Large intestine (tissue), 3 donors: Measurements from ENCODE around the gene NFATC1. TPM values are rescaled to one million over a fixed set of nuclear protein-coding genes. Genes with fewer than 3 reads are reported as not detected.
"Not testable (repeated sequence)": the region's sequence is repeated elsewhere in the genome, so short reads cannot be mapped to it uniquely, and the experiment has no call there.

ENCODE experiments used
- DNase-seq, 2 donors: peaks; one replicate each; pipeline versions ENCODE4 v3.0.0 to v3.0.0-alpha.2; 2013
- H3K27ac ChIP-seq: one replicate; pipeline ENCODE4 v1.5.1; 2013; ENCODE audit warnings: low read length
- H3K27me3 ChIP-seq: 2 replicates; pipeline ENCODE4 v1.6.1; 2013; ENCODE audit warnings: low read length; ENCODE audit not compliant: control insufficient read depth, insufficient read depth
- H3K36me3 ChIP-seq: 2 replicates; pipeline ENCODE4 v1.6.1; 2013; ENCODE audit warnings: low read length; ENCODE audit not compliant: control insufficient read depth, insufficient read depth
- H3K4me1 ChIP-seq: one replicate; pipeline ENCODE4 v1.6.1; 2013; ENCODE audit warnings: low read length; ENCODE audit not compliant: control insufficient read depth, insufficient read depth
- H3K4me3 ChIP-seq: one replicate; pipeline ENCODE4 v1.5.1; 2013; ENCODE audit warnings: low read length
- H3K9me3 ChIP-seq: one replicate; pipeline ENCODE4 v1.6.1; 2013; ENCODE audit warnings: mild to moderate bottlenecking, low read depth, low read length, moderate library complexity; ENCODE audit not compliant: control insufficient read depth
- WGBS: methylation state at CpG from one replicate; pipeline ENCODE4 v1.1.5; 2013; ENCODE audit warnings: low lambda C conversion rate; ENCODE audit not compliant: insufficient coverage; 5-methylcytosine and 5-hydroxymethylcytosine counted together
- polyA plus RNA-seq: library from polyadenylated mRNA; unstranded; fragments of 120-200 nt; gene quantifications from one replicate; pipeline ENCODE4 v1.2.1, GENCODE V29; 2013

Gene NFATC1
- polyA plus RNA-seq, 1 donor = 6.9 TPM

DNA sequence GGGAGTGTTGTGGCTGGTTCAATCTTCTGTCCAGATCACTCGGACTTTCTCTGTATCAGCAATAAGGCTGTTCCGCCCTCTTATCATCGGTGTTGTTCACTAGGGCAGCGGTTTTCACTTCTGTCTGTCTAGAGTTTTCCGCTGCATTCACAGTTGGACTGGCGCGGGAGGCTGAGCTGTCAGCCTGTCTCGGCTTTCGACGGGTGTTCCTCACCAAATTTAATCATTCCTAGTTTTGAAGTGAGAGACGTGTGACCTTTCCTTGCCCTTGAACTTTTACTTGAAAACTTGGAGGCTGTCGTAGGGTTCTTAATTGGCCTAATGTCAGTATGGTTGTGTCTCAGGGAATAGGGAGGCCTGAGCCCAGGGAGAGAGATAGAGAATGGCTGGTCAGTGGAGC lies 108.3 kb downstream of the NFATC1 start:
- WGBS = no CpG with 5 or more reads among the region's 12 CpGs
- peaks cover 4% of the 10 kb centered on the region for H3K9me3 ChIP-seq
- H3K4me1 ChIP-seq = peaks cover 14% of the 10 kb centered on the region
- no peak overlapping the region for H3K4me3 ChIP-seq
- H3K36me3 ChIP-seq = no peaks in the 10 kb centered on the region
- peaks cover 25% of the 10 kb centered on the region for H3K27me3 ChIP-seq
- no peak overlapping the region for H3K27ac ChIP-seq
- DNase-seq = no peak

DNA sequence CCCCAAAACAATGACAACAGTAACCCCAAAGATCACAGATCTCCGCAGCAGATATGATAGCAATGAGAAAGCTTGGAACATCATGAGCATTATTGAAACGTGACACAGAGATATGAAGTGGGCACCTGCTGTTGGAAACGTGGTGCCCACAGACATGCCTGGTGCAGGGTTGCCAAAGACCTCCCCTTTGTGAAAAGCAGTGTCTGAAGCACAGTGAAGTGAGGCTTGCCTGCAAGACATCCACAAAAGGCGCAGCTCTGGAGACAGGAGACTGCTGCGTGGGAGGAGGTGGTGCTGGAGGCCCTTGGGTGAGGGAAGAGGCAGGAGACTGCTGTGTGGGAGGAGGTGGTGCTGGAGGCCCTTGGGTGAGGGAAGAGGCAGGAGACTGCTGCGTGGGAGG lies 108.8 kb downstream of the NFATC1 start:
- Histone ChIP-seq H3K4me1 (peaks cover 14% of the 10 kb centered on the region), H3K27me3 (peaks cover 29% of the 10 kb centered on the region)
- H3K4me3 ChIP-seq, H3K9me3 ChIP-seq, H3K27ac ChIP-seq, DNase-seq, H3K36me3 ChIP-seq: not testable (repeated sequence)
- WGBS = no CpG with 5 or more reads among the region's 6 CpGs

DNA sequence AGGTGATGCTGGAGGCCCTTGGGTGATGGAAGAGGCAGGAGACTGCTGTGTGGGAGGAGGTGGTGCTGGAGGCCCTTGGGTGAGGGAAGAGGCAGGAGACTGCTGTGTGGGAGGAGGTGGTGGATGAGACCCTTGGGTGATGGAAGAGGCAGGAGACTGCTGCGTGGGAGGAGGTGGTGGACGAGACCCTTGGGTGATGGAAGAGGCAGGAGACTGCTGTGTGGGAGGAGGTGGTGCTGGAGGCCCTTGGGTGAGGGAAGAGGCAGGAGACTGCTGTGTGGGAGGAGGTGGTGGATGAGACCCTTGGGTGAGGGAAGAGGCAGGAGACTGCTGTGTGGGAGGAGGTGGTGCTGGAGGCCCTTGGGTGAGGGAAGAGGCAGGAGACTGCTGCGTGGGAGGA lies 109.7 kb downstream of the NFATC1 start:
- Histone ChIP-seq H3K27me3 (peaks cover 32% of the 10 kb centered on the region), H3K4me1 (peaks cover 14% of the 10 kb centered on the region)
- no CpG with 5 or more reads among the region's 3 CpGs for WGBS
- H3K36me3 ChIP-seq, H3K4me3 ChIP-seq, DNase-seq, H3K27ac ChIP-seq, H3K9me3 ChIP-seq: not testable (repeated sequence)

GRCh38 chr18:79506191-79507075 lies 110.7 kb downstream of the NFATC1 start:
- Histone ChIP-seq H3K4me3 (no peak overlapping the region), H3K9me3 (peaks cover 2% of the 10 kb centered on the region), H3K36me3 (no peaks in the 10 kb centered on the region), H3K4me1 (peaks cover 14% of the 10 kb centered on the region), H3K27ac (peak overlapping the region; percentile 60), H3K27me3 (peaks cover 32% of the 10 kb centered on the region)
- no peak for DNase-seq
- WGBS = 60% methylated on average over 1 of the region's 20 CpGs

GRCh38 chr18:79507076-79507545 lies 111.4 kb downstream of the NFATC1 start:
- no peaks in the 10 kb centered on the region for H3K36me3 ChIP-seq
- peaks cover 32% of the 10 kb centered on the region for H3K27me3 ChIP-seq
- H3K9me3 ChIP-seq = peaks cover 2% of the 10 kb centered on the region
- WGBS = no CpG with 5 or more reads among the region's 24 CpGs
- no peak overlapping the region for H3K4me3 ChIP-seq
- H3K4me1 ChIP-seq = peaks cover 14% of the 10 kb centered on the region
- peak overlapping the region; percentile 60 for H3K27ac ChIP-seq
- DNase-seq = no peak

DNA sequence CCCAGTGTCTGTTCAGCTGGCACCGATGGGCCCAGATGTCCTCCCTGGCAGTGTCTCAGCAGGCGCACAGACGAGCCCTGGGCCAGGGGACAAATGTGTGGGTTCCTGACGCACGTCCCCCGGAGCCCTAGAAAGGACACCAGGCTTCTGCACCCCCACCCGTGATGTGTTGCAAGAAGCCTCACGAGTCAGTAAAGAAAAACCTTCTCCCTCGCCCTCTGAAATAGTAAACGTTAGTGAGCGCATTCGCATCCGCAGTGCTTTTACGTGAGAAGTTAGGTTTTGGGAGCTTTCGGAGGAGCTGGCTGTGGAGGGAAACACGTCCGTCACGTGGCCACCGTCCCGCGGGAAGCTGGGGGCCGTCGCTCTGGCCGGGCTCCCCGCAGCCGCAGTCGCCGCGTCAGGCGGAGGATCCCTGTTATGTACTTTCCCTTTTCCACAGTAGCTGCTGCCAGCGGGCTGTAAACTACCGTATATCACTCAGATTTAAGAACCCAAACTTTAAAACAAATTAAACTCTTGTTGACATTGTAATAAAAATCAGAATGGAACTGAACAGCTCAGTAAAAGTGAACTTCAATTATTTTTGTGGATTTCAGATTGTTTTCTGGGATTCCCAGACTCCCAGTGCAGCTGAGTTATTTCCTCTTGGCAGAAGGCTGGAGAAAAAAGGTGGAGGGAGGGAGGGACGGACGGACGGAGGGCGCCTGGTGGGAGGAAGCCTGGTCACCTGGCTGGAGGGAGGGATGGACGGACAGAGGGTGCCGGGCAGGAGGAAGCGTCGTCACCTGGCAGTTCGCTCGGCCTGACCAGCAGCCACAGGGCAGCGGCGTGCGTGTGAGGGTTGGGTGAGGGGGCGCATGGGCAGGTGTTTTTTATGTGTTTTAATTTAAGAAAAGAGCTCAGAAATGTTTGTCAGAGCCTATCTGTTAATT lies 112.1 kb downstream of the NFATC1 start:
- no peak overlapping the region for H3K4me3 ChIP-seq
- peak overlapping the region; percentile 60 for H3K27ac ChIP-seq
- no peaks in the 10 kb centered on the region for H3K36me3 ChIP-seq
- WGBS = 31% methylated on average over 7 of the region's 46 CpGs
- H3K27me3 ChIP-seq = peaks cover 32% of the 10 kb centered on the region
- DNase-seq = peak in 1 of 2 donors; percentile 47
- H3K9me3 ChIP-seq = peaks cover 2% of the 10 kb centered on the region
- peaks cover 14% of the 10 kb centered on the region for H3K4me1 ChIP-seq

DNA sequence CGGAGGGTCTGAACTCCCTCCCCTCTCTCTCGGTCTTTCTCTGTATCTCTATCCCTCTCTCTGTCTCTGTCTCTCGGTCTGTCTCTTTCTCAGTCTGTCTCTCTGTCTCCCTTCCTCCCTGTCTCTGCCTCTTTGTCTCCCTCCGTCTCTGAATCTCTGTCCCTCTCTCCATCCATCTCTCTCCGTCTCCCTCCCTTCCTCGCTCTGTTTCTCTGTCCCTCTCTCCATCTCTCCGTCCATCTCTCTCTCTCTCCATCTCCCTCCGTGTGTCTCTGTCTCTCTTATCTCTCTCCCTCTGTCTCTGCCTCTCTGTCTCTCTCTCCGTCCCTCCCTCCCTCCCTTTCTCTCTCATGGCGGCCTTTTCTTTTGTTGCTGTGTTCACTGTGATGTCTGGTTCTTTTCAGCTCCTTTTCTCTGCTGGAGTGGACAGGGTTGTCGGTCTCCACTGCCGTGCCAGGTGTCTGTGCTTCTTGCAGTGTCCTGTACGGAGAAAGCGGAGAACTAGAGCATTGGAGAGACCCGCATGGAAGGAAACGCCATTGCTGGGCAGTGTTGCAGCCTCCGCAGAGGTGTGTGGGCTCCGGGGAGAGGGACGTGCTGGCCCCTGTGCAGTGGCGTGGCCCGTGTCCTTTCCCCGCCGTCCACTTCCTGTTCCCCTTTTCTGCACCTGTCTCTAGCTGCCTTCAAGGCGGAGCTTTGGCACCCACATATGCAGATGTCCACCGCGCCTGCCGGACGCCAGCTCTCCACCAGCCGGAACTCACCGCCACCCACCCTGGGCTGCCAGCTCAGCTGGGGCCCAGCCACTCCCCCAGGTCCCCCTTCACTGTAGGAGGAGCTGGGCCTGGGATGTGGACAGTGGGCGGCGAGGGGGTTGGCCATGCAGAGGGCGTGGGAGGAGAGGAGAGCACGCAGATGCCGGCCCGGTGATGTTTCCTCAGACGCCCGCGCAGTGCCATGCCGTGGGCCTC lies 113.1 kb downstream of the NFATC1 start:
- peaks cover 14% of the 10 kb centered on the region for H3K4me1 ChIP-seq
- H3K9me3 ChIP-seq = peaks cover 2% of the 10 kb centered on the region
- peaks cover 32% of the 10 kb centered on the region for H3K27me3 ChIP-seq
- DNase-seq = no peak
- WGBS = 75% methylated on average over 6 of the region's 40 CpGs
- H3K4me3 ChIP-seq = no peak overlapping the region
- no peak overlapping the region for H3K27ac ChIP-seq
- H3K36me3 ChIP-seq = no peaks in the 10 kb centered on the region

- no peak for DNase-seq
- no CpG with 5 or more reads among the region's 8 CpGs for WGBS
- no peak overlapping the region for H3K27ac ChIP-seq
- no peaks in the 10 kb centered on the region for H3K36me3 ChIP-seq
- no peak overlapping the region for H3K4me3 ChIP-seq
- peaks cover 2% of the 10 kb centered on the region for H3K9me3 ChIP-seq
- H3K27me3 ChIP-seq = peaks cover 32% of the 10 kb centered on the region
- peaks cover 14% of the 10 kb centered on the region for H3K4me1 ChIP-seq
These were observed 113.8 kb downstream of the NFATC1 start for GRCh38 chr18:79509536-79509930.

DNA sequence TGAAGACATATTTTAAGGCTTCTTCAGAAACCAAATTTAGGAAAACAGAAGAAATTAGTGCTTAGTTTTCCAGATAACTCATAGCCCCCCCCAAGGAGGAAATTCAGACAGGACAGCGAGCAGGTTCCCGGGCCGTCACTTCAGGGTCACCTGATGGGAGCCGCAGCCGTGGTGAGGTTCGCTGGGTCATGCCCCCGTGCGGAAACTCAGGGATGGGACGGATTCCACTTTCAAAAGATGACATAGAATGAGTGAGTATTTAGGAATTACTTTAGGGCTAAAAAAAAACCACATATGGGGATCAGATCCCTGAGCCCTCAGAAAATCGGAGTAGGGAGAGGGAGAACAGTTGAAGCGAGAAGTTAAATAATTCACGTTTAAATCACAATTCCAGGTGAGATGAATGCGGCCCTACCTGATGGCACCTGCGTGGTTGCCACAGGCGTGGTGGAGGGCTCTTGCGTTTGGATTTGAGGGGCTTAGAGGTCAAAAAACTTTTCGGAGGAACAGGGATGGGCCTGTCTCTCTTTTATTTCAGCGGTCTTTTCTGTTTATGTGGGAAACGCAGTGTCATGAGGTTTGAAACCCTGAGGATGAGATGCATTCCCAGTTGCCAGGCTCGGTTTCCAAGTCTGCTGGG lies 114.4 kb downstream of the NFATC1 start:
- Histone ChIP-seq H3K4me3 (no peak overlapping the region), H3K9me3 (peaks cover 2% of the 10 kb centered on the region), H3K27ac (no peak overlapping the region), H3K27me3 (peaks cover 32% of the 10 kb centered on the region), H3K36me3 (no peaks in the 10 kb centered on the region), H3K4me1 (peaks cover 14% of the 10 kb centered on the region)
- WGBS = 93% methylated on average over 5 of the region's 20 CpGs
- no peak for DNase-seq
